ENCODE results near the gene TSPO.

DNA sequence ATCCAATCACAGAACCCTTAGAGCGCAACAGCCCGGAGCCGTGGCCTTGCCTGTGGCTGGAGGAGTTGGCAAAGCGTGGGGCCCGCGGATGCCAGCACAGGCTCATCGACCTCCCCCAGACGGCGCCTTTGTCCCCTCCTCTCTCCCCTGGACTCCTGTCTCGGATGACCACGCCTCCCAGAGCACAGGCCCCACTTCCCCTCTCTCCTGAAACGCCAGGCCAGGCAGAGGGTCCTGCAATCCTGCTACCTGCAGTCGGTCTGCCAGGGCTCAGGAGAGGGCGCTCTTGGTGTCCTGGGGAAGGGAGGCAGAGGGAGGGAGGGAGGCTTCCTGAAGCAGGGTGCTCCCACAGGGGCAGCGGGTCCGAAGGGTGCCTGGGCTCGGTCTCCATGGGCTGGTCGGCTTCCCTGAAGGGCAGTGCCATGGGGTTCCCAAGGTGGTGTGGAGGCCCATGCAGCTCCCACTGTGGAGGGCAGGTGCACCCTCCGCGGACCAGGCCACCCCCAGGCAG, 52.2 kb downstream of the TSPO start:
- TF ChIP-seq, protein P1, sequence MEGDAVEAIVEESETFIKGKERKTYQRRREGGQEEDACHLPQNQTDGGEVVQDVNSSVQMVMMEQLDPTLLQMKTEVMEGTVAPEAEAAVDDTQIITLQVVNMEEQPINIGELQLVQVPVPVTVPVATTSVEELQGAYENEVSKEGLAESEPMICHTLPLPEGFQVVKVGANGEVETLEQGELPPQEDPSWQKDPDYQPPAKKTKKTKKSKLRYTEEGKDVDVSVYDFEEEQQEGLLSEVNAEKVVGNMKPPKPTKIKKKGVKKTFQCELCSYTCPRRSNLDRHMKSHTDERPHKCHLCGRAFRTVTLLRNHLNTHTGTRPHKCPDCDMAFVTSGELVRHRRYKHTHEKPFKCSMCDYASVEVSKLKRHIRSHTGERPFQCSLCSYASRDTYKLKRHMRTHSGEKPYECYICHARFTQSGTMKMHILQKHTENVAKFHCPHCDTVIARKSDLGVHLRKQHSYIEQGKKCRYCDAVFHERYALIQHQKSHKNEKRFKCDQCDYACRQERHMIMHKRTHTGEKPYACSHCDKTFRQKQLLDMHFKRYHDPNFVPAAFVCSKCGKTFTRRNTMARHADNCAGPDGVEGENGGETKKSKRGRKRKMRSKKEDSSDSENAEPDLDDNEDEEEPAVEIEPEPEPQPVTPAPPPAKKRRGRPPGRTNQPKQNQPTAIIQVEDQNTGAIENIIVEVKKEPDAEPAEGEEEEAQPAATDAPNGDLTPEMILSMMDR (conservative IDR thresholded peaks at IDR 0.05): no peak
- no peak for TF ChIP-seq ZFX (IDR thresholded peaks at IDR 0.05)
